ENCODE measurements around the gene FLYWCH2. TPM values are rescaled to one million over a fixed set of nuclear protein-coding genes. Genes with fewer than 3 reads are reported as not detected.
A peak's percentile ranks its signal among the peaks of the same experiment; 100 is the strongest.

The FLYWCH2 gene
- total and polyA plus RNA-seq, 9 of the 15 experiments (the other 6 are each of a cell fraction or from before 2014, with no cell fraction given) = 0.70 to 55.5 (median 7.6) TPM

GRCh38 chr16:2912330-2913199, 29.6 kb downstream of the FLYWCH2 start (continued):
- TF ChIP-seq BCLAF1 (IDR thresholded peaks at IDR 0.05; ENCODE audit: borderline replicate concordance in 1 of 2, control insufficient read depth in 1 of 2, low read depth in 2 of 2, low read length in 1 of 2) (no peak), CC2D1A (IDR thresholded peaks at IDR 0.05) (no peak), HDGF (IDR thresholded peaks at IDR 0.05) (no peak), ZNF146 (CRISPR knock-in tag; IDR thresholded peaks at IDR 0.05; ENCODE audit: unreplicated experiment) (no peak), DPF2 (IDR thresholded peaks at IDR 0.05) (peak; percentile 49; the same call in 1 of the 2 replicates), ZBTB8A (IDR thresholded peaks at IDR 0.05; ENCODE audit: partially characterized antibody) (no peak), NFIX (CRISPR knock-in tag; IDR thresholded peaks at IDR 0.05; ENCODE audit: low read depth) (no peak), ZNF830 (CRISPR knock-in tag; IDR thresholded peaks at IDR 0.05) (no peak), NCOA2 (IDR thresholded peaks at IDR 0.05; ENCODE audit: partially characterized antibody in 2 of 2) (no peak), HEY1 (CRISPR knock-in tag; IDR thresholded peaks at IDR 0.05; ENCODE audit: borderline replicate concordance) (no peak), MAX (CRISPR knock-in tag; IDR thresholded peaks at IDR 0.05) (peak; percentile 37; the same call in 1 of the 2 replicates), DLX4 (CRISPR knock-in tag; IDR thresholded peaks at IDR 0.05) (no peak), PBX2 (CRISPR knock-in tag; IDR thresholded peaks at IDR 0.05; ENCODE audit: low read depth) (no peak), PBX2 (tag; conservative IDR thresholded peaks at IDR 0.05; ENCODE audit: low read depth) (no peak), PPARD (CRISPR knock-in tag; IDR thresholded peaks at IDR 0.05) (no peak), ZNF668 (CRISPR knock-in tag; IDR thresholded peaks at IDR 0.05) (no peak), FOXJ2 (tag; IDR thresholded peaks at IDR 0.05) (0 out of 2 replicates have a peak, but pooled peaks have one; percentile 57), PHB2 (IDR thresholded peaks at IDR 0.05; ENCODE audit: low read depth) (no peak), TEAD1 (CRISPR knock-in tag; IDR thresholded peaks at IDR 0.05) (peak in 1 of 2 experiments; percentile 78; a peak in 2 of 4 replicates), MITF (IDR thresholded peaks at IDR 0.05) (no peak; the same call in 1 of the 2 replicates)
